Mesendoderm (in vitro differentiated cells): ENCODE measurements around the gene DRD3.

ENCODE experiments used
- DNase-seq: peaks from one replicate; pipeline ENCODE4 v3.0.0; 2013
- H2AK5ac ChIP-seq: 2 replicates; pipeline ENCODE4 v1.6.1; 2013; ENCODE audit warnings: low read length, inconsistent platforms
- H2BK120ac ChIP-seq: 2 replicates; pipeline ENCODE4 v1.6.1; 2013; ENCODE audit warnings: low read depth, mild to moderate bottlenecking, low read length, moderate library complexity, mixed read lengths
- H2BK15ac ChIP-seq: replicated peaks from 2 replicates; pipeline ENCODE4 v1.6.1; 2013; ENCODE audit warnings: low read depth, mild to moderate bottlenecking, moderate library complexity
- H2BK5ac ChIP-seq: 2 replicates; pipeline ENCODE4 v1.6.1; 2013; ENCODE audit warnings: low read length, inconsistent platforms
- H3K18ac ChIP-seq: 2 replicates; pipeline ENCODE4 v1.6.1; 2013; ENCODE audit warnings: mild to moderate bottlenecking, low read length, mixed read lengths
- H3K23ac ChIP-seq: one replicate; pipeline ENCODE4 v1.6.1; 2013; ENCODE audit warnings: low read length
- H3K27ac ChIP-seq: 2 replicates; pipeline ENCODE4 v1.5.1; 2013; ENCODE audit warnings: low read depth, mild to moderate bottlenecking, inconsistent platforms, low read length, moderate library complexity
- H3K27me3 ChIP-seq: 2 replicates; pipeline ENCODE4 v1.6.1; 2013; ENCODE audit warnings: low read length, control low read depth, mild to moderate bottlenecking, inconsistent platforms; ENCODE audit not compliant: insufficient read depth, poor library complexity
- H3K36me3 ChIP-seq: 2 replicates; pipeline ENCODE4 v1.6.1; 2013; ENCODE audit warnings: low read length, inconsistent platforms; ENCODE audit not compliant: control insufficient read depth, insufficient read depth
- H3K4ac ChIP-seq: one replicate; pipeline ENCODE4 v1.6.1; 2013; ENCODE audit warnings: low read depth, mild to moderate bottlenecking, low read length, moderate library complexity
- H3K4me1 ChIP-seq: 2 replicates; pipeline ENCODE4 v1.6.1; 2013; ENCODE audit warnings: low read depth, low read length, inconsistent platforms; ENCODE audit not compliant: control insufficient read depth
- H3K4me2 ChIP-seq: 2 replicates; pipeline ENCODE4 v1.6.1; 2013; ENCODE audit warnings: low read length
- H3K4me3 ChIP-seq: 2 replicates; pipeline ENCODE4 v1.5.1; 2013; ENCODE audit warnings: mild to moderate bottlenecking, low read length
- H3K56ac ChIP-seq: one replicate; pipeline ENCODE4 v1.6.1; 2013; ENCODE audit warnings: low read length
- H3K79me1 ChIP-seq: 2 replicates; pipeline ENCODE4 v1.6.1; 2013; ENCODE audit warnings: low read length, inconsistent platforms
- H3K79me2 ChIP-seq: 2 replicates; pipeline ENCODE4 v1.6.1; 2013; ENCODE audit warnings: mild to moderate bottlenecking, low read length; ENCODE audit not compliant: control insufficient read depth, insufficient read depth
- H3K9ac ChIP-seq: 2 replicates; pipeline ENCODE4 v1.6.1; 2013; ENCODE audit warnings: low read length, inconsistent platforms
- H4K5ac ChIP-seq: one replicate; pipeline ENCODE4 v1.6.1; 2013; ENCODE audit warnings: low read length
- H4K8ac ChIP-seq: one replicate; pipeline ENCODE4 v1.6.1; 2013; ENCODE audit warnings: low read depth, mild to moderate bottlenecking, control low read depth, low read length, moderate library complexity
- WGBS: extraction: QIAGEN DNeasy Blood & Tissue Kit; methylation state at CpG from one replicate; pipeline ENCODE4 v1.1.7; 2013; ENCODE audit warnings: low lambda C conversion rate, missing lambda C conversion rate; ENCODE audit not compliant: insufficient coverage; ENCODE audit errors: extremely low coverage; 5-methylcytosine and 5-hydroxymethylcytosine counted together

Gene DRD3

GRCh38 chr3:114179575-114179974, 723 bp upstream of the DRD3 start:
- DNase-seq = peak; percentile 72
- no peak overlapping the region for H3K4ac ChIP-seq
- WGBS = no CpG with 5 or more reads among the region's 2 CpGs
- no peak overlapping the region for H4K5ac ChIP-seq
- no peak overlapping the region for H3K27ac ChIP-seq
- H4K8ac ChIP-seq = no peak overlapping the region
- H2AK5ac ChIP-seq = no peak overlapping the region
- H3K4me2 ChIP-seq = no peak overlapping the region
- no peak overlapping the region for H3K56ac ChIP-seq
- no peaks in the 10 kb centered on the region for H3K79me2 ChIP-seq
- no peaks in the 10 kb centered on the region for H3K79me1 ChIP-seq
- no peak overlapping the region for H3K23ac ChIP-seq
- no peak overlapping the region for H2BK5ac ChIP-seq
- no peaks in the 10 kb centered on the region for H3K36me3 ChIP-seq
- no peak overlapping the region for H2BK120ac ChIP-seq
- H3K4me3 ChIP-seq = no peak overlapping the region
- no peaks in the 10 kb centered on the region for H3K4me1 ChIP-seq
- no peak overlapping the region for H3K18ac ChIP-seq
- no peak overlapping the region for H3K9ac ChIP-seq
- no peak overlapping the region for H2BK15ac ChIP-seq
- no peaks in the 10 kb centered on the region for H3K27me3 ChIP-seq

DNA sequence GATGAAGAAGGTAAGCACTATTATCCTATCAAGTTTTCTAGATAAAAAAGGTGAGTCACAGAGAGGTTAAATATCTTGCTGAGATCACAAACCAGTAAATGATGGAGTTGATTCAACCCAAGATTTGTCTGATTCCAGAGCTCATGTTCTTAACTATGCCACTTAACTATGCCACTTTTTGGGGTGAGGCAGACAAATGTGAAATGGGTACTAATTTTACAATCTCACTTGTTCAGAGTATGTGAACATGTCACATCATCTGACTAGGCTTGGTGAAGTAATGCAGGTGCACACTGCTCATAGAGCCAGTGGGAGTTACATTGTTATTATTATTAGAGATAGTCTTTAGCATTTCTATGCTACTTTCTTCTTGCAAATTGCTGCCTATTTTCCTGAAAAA, 2.0 kb downstream of the DRD3 start:
- H2BK120ac ChIP-seq = no peak overlapping the region
- H3K56ac ChIP-seq = no peak overlapping the region
- H3K18ac ChIP-seq = no peak overlapping the region

GRCh38 chr3:114176487-114176886, 2.4 kb downstream of the DRD3 start:
- H3K56ac ChIP-seq = no peak overlapping the region
- no peak overlapping the region for H2AK5ac ChIP-seq
- H2BK15ac ChIP-seq = no peak overlapping the region
- H3K9ac ChIP-seq = no peak overlapping the region
- no peaks in the 10 kb centered on the region for H3K36me3 ChIP-seq
- H2BK5ac ChIP-seq = no peak overlapping the region
- H3K4me2 ChIP-seq = no peak overlapping the region
- no peak overlapping the region for H3K23ac ChIP-seq
- no peaks in the 10 kb centered on the region for H3K79me1 ChIP-seq
- H3K4ac ChIP-seq = no peak overlapping the region
- H4K5ac ChIP-seq = no peak overlapping the region
- DNase-seq = no peak
- no peak overlapping the region for H3K18ac ChIP-seq
- no CpG with 5 or more reads among the region's 6 CpGs for WGBS
- H3K4me3 ChIP-seq = no peak overlapping the region
- H4K8ac ChIP-seq = no peak overlapping the region
- no peaks in the 10 kb centered on the region for H3K79me2 ChIP-seq
- no peak overlapping the region for H3K27ac ChIP-seq
- no peaks in the 10 kb centered on the region for H3K27me3 ChIP-seq
- H2BK120ac ChIP-seq = no peak overlapping the region
- no peaks in the 10 kb centered on the region for H3K4me1 ChIP-seq

More for the DNA sequence above, 2.0 kb downstream of the DRD3 start:
- Histone ChIP-seq H3K4ac (no peak overlapping the region), H4K8ac (no peak overlapping the region), H3K9ac (no peak overlapping the region), H2BK15ac (no peak overlapping the region), H3K36me3 (no peaks in the 10 kb centered on the region), H3K4me2 (no peak overlapping the region), H2AK5ac (no peak overlapping the region), H3K79me2 (no peaks in the 10 kb centered on the region), H3K4me3 (no peak overlapping the region), H3K27me3 (no peaks in the 10 kb centered on the region), H3K23ac (no peak overlapping the region), H2BK5ac (no peak overlapping the region), H4K5ac (no peak overlapping the region), H3K79me1 (no peaks in the 10 kb centered on the region), H3K4me1 (no peaks in the 10 kb centered on the region), H3K27ac (no peak overlapping the region)
- DNase-seq = no peak

DNA sequence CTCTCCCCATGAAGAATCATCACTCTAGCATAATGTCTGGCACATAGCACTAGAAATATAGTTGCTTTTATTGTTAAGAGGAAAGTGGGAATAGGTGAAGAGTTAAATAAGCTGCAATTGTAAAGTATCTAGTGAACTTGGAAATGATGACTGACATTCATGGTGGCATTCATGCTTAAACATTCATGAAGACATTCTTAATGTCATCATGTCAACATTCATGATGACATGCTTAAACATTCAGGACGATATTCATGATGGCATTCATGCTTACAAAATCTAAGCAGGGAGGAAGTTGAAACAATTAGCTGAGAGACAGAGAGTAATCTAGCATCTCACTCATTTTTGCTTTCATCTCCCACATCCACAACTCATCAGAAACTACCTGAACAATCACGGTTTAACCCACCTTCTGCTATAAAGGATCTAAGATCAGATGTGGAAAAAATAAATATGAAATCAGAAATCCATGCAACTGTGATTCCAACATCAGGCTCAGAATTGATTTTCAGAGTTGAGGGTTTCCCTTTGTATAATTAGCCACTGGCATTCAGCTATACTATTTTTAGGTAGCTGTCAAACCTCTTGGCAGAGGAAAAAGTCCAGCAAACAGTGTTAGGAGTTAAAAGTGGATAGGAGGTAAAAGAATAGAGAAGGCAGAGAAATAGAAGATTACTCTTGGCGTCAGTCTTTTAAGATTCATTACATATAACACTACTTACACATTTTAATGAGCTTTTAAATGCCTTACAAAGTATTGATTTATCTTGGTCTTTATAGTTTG, 3.5 kb downstream of the DRD3 start:
- Histone ChIP-seq H2BK120ac (no peak overlapping the region), H2BK15ac (no peak overlapping the region), H3K36me3 (no peaks in the 10 kb centered on the region), H3K4ac (no peak overlapping the region), H3K27me3 (no peaks in the 10 kb centered on the region), H3K27ac (no peak overlapping the region), H3K23ac (no peak overlapping the region), H3K4me3 (no peak overlapping the region), H3K56ac (no peak overlapping the region), H3K4me1 (no peaks in the 10 kb centered on the region), H4K5ac (no peak overlapping the region), H3K18ac (no peak overlapping the region), H2BK5ac (no peak overlapping the region), H3K79me1 (no peaks in the 10 kb centered on the region), H3K4me2 (no peak overlapping the region), H3K9ac (no peak overlapping the region), H4K8ac (no peak overlapping the region), H3K79me2 (no peaks in the 10 kb centered on the region), H2AK5ac (no peak overlapping the region)
- DNase-seq = no peak
- WGBS = no CpG with 5 or more reads among the region's 3 CpGs

GRCh38 chr3:114171677-114172076, 7.2 kb downstream of the DRD3 start:
- Histone ChIP-seq H3K18ac (no peak overlapping the region), H3K4ac (no peak overlapping the region), H3K27ac (no peak overlapping the region), H4K5ac (no peak overlapping the region), H2BK15ac (no peak overlapping the region), H3K4me3 (no peak overlapping the region), H4K8ac (no peak overlapping the region), H2BK5ac (no peak overlapping the region), H2AK5ac (no peak overlapping the region), H2BK120ac (no peak overlapping the region), H3K9ac (no peak overlapping the region), H3K56ac (no peak overlapping the region), H3K4me1 (no peaks in the 10 kb centered on the region), H3K79me2 (no peaks in the 10 kb centered on the region), H3K23ac (no peak overlapping the region), H3K79me1 (no peaks in the 10 kb centered on the region), H3K4me2 (no peak overlapping the region), H3K36me3 (no peaks in the 10 kb centered on the region), H3K27me3 (no peaks in the 10 kb centered on the region)
- no CpG with 5 or more reads among the region's 7 CpGs for WGBS
- DNase-seq = no peak

- no peak overlapping the region for H4K5ac ChIP-seq
- H3K4me3 ChIP-seq = no peak overlapping the region
- no CpG with 5 or more reads among the region's 2 CpGs for WGBS
- no peak for DNase-seq
- H3K4me2 ChIP-seq = no peak overlapping the region
- no peaks in the 10 kb centered on the region for H3K36me3 ChIP-seq
- no peak overlapping the region for H2BK15ac ChIP-seq
- H3K9ac ChIP-seq = no peak overlapping the region
- H3K18ac ChIP-seq = no peak overlapping the region
- H3K79me2 ChIP-seq = no peaks in the 10 kb centered on the region
- H3K79me1 ChIP-seq = no peaks in the 10 kb centered on the region
- H2BK120ac ChIP-seq = no peak overlapping the region
- no peak overlapping the region for H4K8ac ChIP-seq
- no peaks in the 10 kb centered on the region for H3K4me1 ChIP-seq
- H3K23ac ChIP-seq = no peak overlapping the region
- H3K27ac ChIP-seq = no peak overlapping the region
- H2AK5ac ChIP-seq = no peak overlapping the region
- no peak overlapping the region for H2BK5ac ChIP-seq
- no peak overlapping the region for H3K4ac ChIP-seq
- no peak overlapping the region for H3K56ac ChIP-seq
- no peaks in the 10 kb centered on the region for H3K27me3 ChIP-seq
Observed at GRCh38 chr3:114168150-114168549, 10.7 kb downstream of the DRD3 start.
